Body of pancreas (tissue), 4 donors: ENCODE data around the gene SLC25A23.

Experiments used
- CTCF ChIP-seq, 7 experiments: fragments of 450-650 bp in 4 of 7; fragments of 200-600 bp in 3 of 7; sonication (generic) in 3 of 7; IDR thresholded peaks; one replicate each; pipeline ENCODE4 v1.5.1; 2016 to 2019; ENCODE audit warnings: antibody characterized with exemption in 7 of 7
- POLR2A ChIP-seq, 3 donors: fragments of 450-650 bp; IDR thresholded peaks; one replicate each; pipeline ENCODE4 v1.6.1; 2016; ENCODE audit warnings: antibody characterized with exemption in 3 of 3, mild to moderate bottlenecking in 2 of 3

- peak; percentile 17 to 60 (median 46) for TF ChIP-seq CTCF (IDR thresholded peaks at IDR 0.05)
- peak in 1 of 3 donors; percentile 20 for TF ChIP-seq POLR2A (IDR thresholded peaks at IDR 0.05)
These were observed 22.1 kb upstream of the SLC25A23 start, which contains the start of gene DENND1C for GRCh38 chr19:6481541-6482342.
